CD4-positive, alpha-beta T cell treated with Interferon alpha-2 for 1 hour (primary cell): ENCODE data around the gene RNF130.

Experiments used
- DNase-seq, 2 donors: peaks; one replicate each; pipeline ENCODE4 v3.0.0-alpha.2; 2020 to 2022

The RNF130 gene, protein sequence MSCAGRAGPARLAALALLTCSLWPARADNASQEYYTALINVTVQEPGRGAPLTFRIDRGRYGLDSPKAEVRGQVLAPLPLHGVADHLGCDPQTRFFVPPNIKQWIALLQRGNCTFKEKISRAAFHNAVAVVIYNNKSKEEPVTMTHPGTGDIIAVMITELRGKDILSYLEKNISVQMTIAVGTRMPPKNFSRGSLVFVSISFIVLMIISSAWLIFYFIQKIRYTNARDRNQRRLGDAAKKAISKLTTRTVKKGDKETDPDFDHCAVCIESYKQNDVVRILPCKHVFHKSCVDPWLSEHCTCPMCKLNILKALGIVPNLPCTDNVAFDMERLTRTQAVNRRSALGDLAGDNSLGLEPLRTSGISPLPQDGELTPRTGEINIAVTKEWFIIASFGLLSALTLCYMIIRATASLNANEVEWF

DNA sequence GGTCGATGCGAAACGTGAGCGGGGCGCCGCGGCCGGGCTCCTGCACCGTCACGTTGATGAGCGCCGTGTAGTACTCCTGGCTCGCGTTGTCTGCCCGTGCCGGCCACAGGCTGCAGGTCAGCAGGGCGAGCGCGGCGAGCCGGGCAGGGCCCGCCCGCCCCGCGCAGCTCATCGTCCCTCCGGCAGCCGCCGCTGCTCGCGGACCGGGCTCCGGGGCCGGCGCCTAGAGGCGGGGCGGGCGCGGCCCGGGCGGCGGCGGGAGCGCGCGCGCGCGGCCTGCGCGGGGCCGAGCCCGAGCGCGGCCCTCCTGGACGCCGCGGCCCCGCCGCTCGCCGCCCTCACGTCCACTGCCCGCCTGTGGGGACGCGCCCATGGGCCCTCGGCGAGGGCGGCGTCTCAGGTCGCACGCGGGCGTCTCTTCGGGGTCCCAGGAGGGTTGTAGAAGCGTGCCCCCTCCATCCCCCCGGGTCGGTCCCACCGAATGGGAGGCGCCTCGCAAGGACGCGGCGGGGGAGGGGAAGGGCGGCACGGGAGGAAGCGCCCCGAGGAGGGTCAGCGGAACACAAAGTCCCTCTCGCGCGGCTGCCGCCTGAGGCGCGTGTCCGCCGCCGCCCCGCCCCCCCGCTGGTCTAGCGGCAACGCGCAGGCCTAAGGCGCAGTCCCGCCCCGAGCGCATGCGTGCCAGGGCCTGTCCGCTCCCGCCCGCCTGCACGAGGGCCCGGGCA is at the start of gene RNF130:
Gene RNF130, minus strand, starts transcription at position 229 of the 725 bp plus-strand sequence. Its CDS starts 57 bp downstream, at position 172.
- DNase-seq, result peak; percentile 88

DNA sequence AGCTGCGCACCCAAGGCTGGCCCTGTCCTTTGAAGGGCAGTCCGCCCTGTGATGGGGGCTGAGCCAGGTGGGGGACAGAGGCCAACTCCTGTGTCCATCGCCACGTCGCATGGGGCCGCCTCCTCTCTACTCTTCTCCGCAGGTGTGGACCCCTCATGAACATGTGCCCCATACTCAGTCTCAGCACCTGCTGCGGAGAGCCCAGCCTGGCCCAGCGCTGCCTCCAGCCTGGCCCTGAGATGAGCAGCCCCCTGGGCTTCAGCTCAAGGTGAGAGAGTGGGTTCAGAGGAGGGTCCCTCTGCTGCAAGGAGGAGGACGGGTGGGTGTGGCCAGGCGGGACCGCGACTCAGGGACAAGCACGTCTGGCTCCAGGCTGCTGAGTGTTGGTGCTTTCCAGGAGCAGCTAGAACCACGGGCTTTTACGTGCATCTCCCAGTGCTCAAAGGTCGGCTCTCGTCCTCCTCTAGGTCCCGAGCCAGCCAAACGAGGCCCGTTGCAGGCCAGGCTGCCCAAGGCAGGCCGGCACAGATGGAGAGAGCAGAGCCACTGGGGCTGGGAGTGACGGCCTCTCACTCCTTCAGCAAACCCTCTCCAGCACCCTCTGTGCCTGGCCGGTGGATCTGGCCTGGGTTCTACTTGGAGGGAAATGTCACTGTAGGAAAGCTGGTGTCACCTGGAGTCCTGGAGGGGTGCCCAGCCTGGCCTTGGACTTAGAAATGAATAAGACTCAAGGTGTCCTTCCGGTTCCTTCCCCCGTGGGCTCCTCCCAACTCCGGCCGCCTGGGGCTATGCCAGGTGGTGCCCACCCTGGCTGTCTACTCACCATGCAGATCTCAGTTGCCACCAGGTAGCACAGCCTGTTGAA is 48.9 kb upstream of the RNF130 start:
- DNase-seq, result no peak

DNA sequence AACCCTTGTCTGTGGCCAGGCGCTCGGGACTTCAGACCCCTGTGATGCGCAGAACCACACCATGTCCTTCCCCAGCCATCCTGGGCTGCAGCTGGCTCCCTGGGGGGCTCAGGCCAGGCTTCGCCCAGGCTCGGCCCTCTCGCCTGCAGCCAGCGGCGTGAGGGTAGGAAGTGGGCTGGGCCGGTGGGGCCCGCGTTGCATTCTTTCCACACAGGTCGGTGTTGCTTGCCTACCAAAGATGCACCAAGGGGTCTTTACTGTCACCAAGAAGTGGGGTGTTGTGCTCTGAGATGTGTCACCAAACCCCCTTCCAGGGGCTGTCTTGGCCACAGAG is 48.3 kb upstream of the RNF130 start:
- DNase-seq, result no peak

DNA sequence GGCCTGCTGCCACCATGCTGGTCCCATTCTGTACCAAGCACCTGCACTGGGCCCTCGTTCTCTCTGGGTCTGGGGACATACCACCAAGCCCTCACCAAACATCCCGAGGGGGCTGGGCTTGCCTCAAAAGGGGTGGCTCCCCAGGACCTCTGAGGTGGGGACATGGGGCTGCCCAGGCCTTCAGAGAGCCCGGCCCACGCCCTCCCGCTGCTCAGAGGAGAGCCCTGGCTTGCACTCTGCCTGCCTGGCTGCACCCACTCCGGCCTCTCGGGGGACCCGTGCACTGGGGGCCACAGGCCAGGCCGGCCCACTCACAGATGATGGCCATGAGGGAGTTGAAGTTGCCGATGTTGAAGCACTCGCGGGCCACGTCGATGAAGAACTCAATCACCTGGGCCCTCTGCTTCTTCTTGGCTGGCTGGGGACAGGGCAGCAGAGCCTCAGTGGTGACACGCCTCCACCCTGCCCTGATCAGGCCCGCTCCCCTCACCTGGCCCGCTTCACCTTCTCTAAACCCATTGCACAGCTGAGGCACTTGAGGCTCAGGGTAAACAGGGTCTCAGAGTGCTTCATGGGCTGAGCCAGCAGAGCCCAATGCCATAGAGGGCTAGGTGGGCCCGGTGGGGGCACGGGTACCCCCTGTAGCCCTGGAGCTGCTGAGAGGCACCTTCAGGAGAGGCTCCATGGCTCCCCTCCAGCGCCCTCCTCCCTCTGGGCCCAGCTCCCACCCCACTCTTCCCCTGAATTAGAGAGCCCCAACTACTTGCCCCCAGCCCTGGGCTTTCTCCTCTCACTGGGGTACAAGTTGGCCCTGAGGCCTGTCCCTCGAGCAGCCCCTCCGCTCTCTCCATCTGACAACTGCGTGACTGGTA is 47.7 kb upstream of the RNF130 start:
- DNase-seq, result no peak

DNA sequence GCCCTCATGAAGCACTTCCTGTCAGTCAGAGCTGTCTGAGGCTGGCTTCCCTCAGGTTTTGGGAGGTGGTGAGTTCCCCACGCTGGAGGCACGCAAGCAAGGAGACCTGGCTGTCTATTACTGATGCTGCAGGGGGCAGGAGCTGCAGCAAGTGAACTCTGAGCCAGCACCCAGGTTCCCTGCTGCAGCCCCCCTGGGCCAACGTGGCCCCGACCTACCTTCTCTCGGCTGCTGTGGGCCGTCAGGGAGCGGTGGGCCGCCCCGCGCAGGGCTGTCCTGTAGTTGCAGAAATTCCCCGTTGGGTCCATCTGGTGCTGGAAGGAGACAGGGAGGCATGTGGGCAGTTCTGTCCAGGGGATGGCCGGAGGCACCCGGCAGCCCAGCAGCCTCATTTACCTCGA is 46.8 kb upstream of the RNF130 start:
- no peak for DNase-seq

DNA sequence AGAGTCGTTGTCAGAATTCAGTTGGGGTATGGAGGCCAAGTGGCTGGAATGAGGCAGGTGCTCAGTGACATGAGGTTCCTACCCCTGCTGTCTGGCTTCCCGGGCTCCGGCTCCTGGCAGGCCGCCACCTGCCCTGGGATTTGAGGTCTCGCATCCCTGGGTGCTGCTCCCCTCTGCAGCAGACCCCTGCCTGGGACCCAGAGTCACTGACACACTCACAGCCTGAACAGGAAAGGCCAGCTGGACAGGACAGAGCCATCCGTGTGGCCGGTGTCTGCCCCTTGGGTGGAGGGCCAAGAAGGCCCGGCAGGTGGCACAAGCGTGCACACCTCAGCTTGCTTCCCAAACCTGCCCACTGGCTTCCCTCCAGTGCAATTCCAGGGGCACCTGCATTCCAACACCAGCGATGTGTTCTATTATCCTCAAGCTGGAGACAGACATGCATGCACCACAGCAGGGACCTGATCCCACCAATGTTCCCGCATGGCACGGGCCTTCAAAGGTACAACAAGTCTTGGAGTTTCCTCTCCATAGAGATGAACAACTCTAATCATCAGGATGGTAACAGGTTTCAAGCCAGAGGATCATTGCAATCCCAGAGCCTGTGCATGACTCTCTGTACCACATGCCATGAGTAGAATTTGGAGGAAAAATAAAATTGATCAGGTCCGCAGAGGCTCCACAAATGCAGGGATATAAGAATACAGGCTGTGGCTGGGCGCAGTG is 45.6 kb upstream of the RNF130 start:
- DNase-seq, result no peak

DNA sequence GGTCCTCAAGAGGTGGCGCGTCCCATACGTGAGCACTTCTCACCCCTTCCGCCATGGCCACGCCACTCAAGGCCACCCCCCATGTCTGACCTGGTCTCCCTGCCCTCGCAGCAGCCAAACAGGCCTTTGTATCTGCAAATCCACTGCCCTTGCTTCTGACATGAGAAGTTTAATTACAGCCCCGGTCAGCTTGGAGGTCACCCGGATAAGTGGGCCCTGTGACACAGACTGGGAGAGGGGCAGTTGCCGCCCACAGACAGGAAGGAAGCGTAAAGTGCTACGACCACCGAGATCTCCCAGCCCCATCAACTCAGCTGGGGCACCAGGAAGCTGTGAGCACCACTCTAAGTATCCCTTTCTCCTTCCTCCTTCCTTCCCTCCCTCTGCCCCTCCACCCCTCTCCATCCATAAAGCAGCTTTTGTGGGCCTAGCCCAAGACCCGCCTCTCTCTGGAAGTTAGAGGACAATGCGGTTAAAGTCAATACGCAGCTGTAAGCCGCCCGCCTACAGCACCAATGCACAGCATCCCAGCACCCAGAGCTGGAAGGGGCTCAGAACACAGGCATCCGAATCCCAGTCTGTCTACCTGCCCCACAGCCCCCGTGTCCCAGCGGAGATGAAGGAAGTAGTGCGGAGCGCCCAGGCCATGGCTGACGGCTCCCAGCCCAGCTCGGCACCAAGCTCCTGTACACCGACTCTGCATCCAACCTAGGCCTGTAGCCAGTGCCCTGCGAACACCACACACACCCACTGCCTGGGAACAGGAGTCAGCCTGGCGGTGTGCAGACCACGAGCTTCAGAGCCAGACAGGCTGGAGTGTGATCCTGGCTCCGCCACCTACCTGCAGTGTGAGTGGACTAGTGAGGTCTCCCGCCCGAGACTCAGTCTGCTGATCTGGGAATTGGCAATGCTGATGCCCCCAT is 44.8 kb upstream of the RNF130 start:
- no peak for DNase-seq

DNA sequence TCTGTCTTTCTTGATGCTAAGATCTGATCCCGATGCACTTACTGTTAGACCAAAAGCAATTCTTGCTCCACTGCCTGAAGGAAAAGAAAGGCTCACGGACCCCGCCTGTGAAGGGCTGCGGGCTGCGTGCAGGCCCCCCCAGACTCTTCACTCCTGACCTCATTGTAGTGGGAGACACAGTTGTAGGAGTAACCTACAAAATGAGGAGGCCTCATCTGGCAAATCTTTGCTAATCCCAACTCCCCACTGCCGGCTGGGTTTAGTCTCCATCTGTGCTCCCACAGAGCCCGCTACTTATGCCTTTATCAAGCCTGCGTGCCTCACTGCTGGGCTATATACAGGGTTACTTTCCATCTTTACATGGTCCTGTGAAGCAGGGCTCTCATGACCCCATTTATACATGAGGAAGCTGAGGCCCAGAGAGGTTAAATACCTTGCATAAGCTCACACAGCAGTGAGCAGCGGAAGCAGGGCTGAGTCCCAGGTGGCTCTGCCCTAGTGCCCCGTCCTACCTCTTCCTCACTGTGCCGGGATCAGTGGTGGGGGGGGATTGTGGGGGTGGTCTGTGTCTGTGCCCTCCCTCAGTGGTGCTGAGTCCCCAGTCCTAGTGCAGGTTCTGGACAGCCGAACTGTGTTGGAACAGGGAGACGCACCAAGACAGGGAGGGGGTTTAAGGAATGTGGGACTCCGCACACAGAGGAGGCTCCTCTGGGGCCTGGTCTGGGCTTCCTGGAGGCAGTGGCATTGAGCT is 43.9 kb upstream of the RNF130 start:
- no peak for DNase-seq

DNA sequence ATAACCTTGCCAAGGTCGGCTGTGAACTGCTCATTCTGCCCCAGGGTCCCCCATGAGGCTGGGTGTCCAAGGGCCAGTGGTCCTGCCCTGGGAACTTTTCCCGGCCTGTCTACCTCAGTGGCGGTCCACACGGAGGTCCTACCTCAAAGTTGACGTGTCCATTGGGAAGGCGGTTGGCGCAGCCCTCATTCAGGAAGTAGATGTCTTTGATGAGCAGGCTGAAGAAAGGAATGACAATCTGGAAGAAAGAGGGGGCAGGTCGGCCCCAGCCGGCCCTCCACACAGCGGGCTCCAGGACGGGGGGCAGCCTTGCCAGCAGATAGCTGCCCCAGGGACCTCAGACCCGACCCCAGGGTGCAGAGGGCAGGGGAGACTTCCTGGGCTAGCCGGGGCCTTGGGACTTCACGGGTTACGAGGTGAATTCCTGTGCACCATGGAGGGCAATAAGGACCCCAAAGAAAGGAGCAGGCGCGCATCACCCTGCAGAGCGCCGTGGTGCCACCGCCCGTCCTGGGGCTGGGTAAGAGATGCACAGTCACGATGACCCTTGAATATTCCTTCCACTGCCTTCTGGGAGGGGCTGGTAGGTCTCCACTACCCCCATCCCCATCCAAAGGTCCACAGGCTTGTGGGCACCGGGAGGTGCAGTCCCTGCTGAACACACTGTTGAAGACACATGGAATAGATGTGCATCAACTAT is 42.9 kb upstream of the RNF130 start:
- DNase-seq, result no peak

DNA sequence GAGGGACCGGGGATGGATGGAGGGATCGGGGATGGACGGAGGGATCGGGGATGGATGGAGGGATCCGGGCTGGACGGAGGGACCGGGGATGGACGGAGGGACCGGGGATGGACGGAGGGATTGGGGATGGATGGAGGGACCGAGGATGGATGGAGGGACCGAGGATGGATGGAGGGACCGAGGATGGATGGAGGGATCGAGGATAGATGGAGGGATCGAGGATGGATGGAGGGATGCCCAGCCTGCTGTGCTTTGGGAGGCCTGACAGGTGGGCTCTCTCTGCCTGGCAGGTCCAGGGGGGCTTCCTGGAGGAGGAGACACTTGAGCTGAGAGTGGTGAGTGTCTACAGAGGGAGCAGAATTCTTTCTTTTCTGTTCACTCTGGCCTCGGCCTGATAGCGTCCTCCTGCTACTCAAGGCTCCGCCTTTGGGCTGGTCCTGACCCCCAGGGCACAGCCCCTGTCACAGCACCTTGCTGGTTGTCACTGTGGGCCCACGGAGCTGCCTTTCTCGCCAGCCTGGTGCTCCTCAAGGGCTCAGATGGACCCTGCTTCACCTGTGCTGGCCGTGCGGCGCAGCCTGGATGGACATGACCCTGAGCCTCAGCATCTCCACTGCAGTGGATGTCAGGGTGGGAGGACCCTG is 42.2 kb upstream of the RNF130 start:
- no peak for DNase-seq

DNA sequence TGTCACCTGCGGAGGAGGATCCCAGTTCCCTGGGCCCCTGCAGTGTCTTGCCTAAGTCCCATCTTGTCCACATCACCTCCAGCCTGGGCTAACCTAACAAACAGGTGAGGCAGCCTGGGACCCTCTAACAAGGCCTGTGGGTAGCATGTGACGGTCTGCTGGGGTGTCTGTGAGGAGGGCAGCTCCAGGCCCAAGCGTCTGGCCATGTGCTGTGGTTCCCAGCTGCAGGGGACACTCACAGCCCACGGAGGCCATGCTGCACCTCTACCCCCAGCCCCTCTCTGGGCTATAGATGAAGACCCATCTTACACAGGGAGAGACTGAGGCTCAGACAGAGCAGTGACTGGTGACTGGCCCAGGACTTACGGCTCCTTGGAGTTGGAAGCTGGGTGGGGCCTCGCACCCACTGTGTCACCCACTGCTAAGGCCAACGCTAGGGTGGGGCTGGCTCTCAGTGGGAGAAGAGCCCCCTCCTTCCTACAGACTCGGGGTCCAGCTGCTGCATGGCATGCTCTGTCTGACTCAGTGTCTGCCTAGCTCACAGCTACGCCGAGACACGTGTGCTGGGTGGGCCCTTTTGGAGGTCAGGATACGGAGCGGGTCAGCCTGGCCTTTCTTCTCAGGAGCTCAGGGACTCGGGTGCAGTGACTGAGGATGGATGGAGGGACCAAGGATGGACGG is 40.8 kb upstream of the RNF130 start:
- no peak for DNase-seq

DNA sequence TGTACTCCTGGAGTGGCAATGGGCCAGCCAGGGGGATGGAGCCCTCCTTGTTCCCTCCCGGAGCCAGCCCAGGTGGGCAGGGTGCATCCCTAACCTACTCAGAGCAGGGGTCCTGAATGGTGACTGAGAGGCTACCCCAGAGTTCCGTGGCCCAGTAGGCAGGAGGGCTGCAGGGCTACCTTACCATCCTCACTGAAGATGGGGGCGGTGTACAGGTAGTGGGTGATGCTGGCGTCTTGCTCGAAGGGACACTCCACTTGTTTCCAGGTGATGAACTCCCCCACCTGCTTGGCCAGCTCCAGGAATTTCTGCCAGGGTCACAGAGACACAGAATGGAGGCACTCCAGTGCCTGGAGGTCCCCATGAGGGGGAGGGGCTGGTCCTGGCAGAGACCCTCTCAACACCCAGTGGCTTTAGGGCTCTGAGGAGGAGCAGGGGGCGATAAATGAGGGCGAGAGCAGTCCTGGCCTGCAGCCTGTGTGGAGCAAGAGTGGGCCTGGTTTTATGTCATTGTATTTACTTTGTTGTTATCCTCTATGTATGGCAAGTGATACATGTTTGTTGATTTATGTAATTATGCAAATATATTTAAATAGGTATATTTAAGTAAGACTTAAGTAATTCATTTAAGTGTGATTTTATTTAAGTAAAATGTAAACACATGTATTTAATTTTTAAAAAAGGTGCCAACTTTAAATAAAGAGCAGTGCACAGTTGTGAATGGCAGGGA is 39.9 kb upstream of the RNF130 start:
- no peak for DNase-seq

DNA sequence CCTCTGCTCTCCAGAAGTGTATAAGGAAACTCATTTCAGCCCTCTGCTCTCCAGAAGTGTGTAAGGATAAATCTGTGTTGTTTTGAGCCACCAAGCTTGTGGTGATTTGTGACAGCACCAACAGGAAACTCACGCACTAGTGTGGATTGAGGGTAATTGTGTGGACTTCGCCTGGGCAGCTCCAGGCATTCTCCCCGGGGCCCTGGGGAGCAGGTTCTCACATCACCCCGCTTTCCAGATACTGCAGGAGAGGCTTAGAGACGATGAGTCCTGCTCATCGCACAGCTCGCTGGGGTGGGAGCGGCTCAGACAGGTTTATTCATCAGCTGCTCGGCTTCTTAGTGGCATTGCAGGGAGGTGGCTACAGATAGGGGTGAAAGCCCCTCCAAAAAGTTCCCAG is 38.4 kb upstream of the RNF130 start:
- DNase-seq, result no peak

DNA sequence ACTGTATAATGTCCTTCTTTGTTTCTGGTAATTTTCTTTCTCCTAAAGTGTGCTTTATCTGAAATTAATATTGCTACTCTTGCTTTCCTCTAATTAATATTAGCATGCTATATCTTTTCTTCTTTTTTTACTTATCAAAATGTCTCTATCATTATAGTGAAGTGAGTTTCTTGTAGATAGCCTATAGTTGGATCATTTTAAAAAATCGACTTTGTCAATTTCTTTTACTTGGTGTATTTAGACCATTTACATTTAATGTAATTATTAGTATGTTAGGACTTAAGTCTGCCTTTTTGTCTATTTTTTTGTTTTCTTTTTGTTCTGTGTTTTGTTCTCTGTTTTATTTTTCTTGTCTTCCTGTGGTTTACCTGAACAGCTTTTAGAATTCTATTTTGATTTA is 35.4 kb upstream of the RNF130 start:
- DNase-seq, result no peak

DNA sequence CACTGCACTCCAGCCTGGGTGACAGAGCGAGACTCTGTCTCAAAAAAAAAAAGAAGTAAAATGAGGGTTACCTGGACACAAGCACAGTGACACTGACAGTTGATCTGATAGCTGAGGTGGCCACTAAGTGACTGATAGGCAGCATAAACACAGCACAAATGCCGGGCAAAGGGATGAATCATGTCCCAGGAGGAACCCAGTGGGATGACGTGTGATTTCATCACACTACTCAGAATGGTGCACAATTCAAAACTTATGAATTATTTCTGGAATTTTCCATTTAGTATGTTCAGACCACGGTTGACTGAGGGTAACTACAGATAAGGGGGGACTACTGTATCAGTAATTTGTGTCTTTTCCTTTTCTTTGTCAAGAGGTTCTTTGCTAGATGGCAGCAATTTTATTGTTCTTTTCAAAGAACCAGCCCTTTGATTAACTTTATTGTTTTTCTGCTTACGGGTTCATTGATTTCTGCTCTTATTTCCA is 34.3 kb upstream of the RNF130 start:
- no peak for DNase-seq

DNA sequence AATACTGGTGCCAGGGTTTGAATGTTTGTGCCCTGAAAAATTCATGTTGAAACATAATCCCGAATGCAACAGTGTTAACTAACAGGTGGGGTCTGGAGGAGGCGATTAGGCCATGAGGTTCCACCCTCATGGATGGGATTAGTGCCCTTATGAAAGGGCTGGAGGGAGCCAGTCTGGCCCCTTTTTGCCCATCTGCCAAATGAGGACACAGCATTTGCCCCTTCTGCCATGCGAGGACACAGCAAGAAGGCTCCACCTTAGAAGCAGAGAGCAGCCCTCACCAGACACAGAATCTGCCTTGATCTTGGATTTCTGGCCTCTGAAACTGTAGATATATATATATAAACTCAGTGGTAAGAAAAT is 32.6 kb upstream of the RNF130 start:
- DNase-seq, result no peak

DNA sequence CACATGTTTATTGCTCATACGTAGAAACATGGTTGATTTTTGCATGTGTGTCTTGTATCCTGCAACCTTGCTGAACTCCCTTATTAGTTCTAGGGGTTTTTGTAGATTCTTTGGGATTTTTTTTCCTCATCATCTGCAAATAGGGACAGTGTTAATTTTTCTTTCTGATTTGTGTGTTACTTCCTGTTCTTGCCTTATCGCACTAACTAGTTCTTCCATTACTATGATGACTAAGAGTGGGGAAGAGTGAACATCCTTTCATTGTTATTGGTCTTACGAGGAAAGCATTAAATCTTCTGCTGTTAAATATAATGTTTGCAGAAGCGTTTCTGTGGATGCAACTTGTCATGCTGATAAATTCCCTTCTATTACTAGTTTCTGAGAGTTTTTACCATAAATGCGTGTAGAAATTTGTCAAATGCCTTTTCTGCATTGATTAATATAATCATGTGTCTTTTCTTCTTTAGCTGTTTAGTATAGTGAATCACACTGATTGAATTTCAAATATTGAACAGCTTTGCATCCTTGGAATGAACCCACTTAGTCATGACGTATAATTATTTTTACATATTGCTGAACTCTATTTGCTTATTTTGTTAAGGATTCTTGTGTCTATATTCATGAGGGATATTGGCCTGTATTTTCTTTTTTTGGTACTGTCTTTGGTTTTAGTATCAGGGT is 32.1 kb upstream of the RNF130 start:
- no peak for DNase-seq
